Epithelial cell of esophagus (primary cell): Measurements from ENCODE around the gene ALS2CL.

Source experiments
- DNase-seq: peaks from one replicate; pipeline ENCODE4 v3.0.0; 2010; ENCODE audit warnings: low read depth
- H3K4me3 ChIP-seq: 2 replicates; pipeline ENCODE4 v1.5.1; 2011; ENCODE audit warnings: mild to moderate bottlenecking, low read length, control low read depth
- CTCF ChIP-seq: IDR thresholded peaks from 2 replicates; pipeline ENCODE4 v1.5.1; 2011; ENCODE audit warnings: low read depth, mild to moderate bottlenecking, low read length, control low read depth, inconsistent platforms; ENCODE audit not compliant: insufficient read depth; ENCODE audit errors: missing control alignments

ALS2CL gene

GRCh38 chr3:46666453-46666845 is 27.0 kb downstream of the ALS2CL start:
- TF ChIP-seq CTCF, result no peak
- DNase-seq, result no peak
- no peak overlapping the region for H3K4me3 ChIP-seq

- DNase-seq, result no peak
- no peak for TF ChIP-seq CTCF
- H3K4me3 ChIP-seq, result no peak overlapping the region
These were observed 27.6 kb downstream of the ALS2CL start for GRCh38 chr3:46665763-46666452.

GRCh38 chr3:46664971-46665762 is 28.3 kb downstream of the ALS2CL start:
- no peak for DNase-seq
- no peak for TF ChIP-seq CTCF
- H3K4me3 ChIP-seq, result no peak overlapping the region

GRCh38 chr3:46664188-46664970 is 29.1 kb downstream of the ALS2CL start:
- DNase-seq, result no peak
- H3K4me3 ChIP-seq, result no peak overlapping the region
- no peak for TF ChIP-seq CTCF

GRCh38 chr3:46663591-46664135 is 29.8 kb downstream of the ALS2CL start:
- peak; percentile 37 for TF ChIP-seq CTCF
- peak; percentile 48 for DNase-seq

GRCh38 chr3:46662771-46663551 is 30.5 kb downstream of the ALS2CL start:
- TF ChIP-seq CTCF, result no peak
- H3K4me3 ChIP-seq, result no peak overlapping the region
- no peak for DNase-seq

More at GRCh38 chr3:46663591-46664135, 29.8 kb downstream of the ALS2CL start:
- H3K4me3 ChIP-seq, result no peak overlapping the region
